ENCODE measurements around the gene AFDN.

The AFDN gene

DNA sequence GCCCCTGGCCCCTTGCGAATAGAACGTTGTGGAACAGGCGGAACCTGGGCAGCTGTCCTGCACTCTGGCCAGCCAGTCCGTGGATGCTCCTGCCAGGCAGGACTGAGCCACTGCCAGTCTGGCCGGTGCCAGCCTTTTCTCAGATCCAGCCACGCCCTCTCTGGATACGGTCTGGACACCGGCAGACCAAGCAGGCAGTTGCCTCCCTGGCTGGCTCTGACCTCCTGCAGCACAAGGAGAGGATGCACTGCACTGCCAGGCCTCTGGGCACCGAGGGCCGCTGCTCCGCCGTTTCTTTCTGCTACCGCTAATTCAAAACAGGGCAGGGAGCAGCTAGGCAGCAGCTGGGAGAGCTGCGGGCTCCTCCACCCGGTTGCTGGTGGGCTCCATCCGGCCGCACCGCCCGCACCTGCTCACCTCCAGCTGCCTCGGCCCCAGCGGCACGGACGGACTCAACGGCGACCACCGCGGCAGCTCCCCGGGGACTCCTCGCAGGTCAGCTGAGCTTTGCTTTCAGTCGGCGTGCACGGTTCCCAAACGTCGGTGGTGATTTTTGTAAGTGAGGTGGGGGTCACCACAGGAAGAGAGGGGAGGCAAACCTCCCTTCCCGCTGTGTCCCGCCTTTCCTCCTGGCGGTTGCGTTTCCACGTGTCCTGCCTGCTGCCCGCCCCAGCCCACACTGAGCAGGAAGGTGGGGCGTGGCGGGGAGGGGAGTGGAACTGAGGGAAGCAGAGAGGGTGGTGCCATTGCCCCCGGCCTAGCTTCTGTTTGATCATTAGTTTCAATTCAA, 30.3 kb upstream of the AFDN start:
- no peak for DNase-seq (ENCODE audit: low read depth, low spot score)

DNA sequence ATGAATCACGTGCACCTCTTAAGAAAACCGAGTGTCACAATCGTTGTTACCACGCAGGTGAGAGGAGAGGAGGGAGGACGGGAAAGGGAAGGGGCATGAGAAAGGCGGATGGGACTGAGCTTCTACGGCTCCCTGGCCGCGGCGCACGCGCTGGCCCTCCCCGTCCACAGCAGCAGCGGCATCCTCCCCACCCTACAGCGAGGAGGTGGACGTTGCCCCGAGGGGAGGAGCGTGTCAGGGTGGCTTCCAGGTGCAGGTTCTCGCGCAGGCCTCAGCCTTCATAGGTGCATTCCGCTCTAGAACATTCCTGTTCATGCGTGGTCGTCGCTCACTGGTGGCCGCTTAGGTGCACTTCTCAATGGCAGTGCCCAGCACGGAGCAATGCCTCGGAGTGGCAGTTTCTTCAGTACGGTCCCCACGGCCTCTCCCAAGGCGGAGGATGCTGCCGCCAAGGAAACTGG, 29.7 kb upstream of the AFDN start:
- DNase-seq (ENCODE audit: low read depth, low spot score) = no peak

DNA sequence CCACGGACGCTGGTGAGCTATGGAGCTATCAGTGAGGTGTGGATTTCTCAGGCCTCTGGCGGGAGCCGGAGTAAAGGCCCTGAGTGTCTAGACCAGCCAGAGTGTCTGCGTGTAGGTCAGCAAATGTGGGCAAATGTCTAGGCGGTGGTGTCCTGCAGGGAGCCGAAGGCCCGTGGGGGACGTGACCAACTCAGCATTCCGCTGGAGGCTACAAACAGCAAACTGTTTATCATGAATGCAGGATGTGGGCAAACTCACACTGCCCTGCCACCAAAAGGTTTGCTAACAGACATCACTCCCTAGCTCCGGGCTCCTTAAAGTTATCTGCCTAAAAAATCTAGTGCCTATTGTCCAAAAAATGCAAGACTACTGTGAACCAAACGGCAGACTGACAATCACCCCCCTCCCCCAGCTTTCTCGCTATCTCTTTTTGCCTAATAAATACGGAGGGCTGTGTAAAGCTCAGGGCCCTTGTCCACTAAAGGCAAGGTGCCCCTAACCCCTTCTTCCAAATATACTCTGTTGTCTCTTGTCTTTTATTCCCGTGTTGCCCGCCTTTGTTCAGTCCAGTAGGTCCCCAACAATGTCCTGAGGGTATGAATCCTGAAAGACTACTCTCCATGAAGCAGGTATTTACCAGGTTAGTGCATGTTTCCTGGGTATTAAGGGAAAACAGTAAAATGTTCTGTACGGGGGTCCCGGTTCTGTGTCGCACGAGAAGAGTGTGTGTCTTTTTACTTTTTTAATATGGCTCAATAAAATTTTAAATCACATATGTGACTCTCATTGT, 29.0 kb upstream of the AFDN start:
- DNase-seq (ENCODE audit: low read depth, low spot score) = no peak

DNA sequence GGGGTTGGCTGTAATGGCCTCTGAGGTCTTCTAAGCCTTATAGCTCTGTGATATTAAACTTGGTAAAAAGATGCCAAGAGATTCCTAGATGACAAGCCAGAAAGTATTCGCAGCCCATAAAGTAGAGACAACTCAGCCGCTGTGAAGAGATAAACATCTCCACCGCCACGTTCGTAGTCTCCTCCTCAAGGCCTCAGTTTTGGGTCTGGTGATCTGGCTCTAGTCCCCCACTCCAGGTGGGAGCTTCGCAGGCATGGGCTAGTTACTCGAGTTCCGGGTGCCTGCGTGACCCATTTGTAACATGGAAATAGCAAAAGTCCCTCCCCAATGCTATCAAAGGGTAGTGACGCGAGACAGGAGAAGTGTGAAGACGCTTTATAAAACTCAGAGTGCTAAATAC, 28.3 kb upstream of the AFDN start:
- no peak for DNase-seq (ENCODE audit: low read depth, low spot score)

DNA sequence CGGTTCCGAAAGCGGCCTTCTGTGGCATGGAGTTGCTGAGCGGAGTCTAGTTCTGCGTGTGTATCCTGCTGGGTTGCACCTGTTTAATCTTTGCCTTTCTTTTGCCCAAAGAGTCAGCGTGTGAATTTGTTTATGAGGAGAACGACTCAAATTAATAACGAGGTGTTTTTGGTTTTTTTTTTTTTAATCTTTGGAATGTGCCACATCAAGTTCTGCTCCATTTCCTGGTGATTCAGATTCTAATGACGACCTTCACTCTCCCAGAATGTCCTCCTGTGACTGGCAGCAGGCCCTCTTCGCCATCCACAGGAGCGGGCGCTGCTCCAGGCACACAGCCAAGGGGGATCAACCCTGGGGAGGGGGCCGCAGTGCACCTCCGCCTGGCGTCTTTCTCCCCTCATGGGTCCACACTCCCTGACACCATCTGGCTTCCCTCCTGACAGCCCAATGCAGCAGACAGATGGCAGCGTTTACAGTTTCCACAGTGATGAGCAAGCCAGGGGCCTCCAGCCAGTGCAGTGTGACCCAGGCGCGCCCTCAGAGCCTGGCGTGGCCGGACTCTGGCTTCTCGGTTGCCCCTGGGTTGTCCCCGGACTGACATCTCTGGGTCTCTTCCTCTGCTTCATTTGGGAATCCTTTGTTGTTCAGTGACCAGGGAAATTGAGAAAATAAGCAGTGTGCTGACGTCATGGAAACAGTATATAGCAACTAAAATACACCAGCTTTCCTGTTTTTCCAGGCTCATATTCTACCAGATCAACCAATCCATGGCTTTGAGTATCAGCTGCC, 27.5 kb upstream of the AFDN start:
- DNase-seq (ENCODE audit: low read depth, low spot score) = no peak

DNA sequence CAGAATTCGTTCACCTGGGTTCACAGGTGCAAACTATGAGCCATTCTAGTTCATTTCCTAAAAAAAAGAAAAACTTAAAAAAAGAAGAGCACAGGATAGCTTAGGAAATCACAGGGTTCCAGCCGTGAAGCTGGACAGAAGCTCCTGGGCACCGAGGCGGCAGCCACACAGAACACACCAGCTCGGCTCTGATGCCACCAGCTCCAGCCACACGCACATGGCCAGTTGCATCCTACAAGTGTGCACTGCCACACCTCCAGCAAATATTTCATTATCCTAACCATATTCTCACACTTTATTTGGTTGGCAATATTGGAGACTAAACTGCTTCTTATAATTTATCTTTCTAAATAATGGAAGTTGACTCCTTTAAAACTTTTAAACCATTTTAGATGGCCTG, 26.2 kb upstream of the AFDN start:
- DNase-seq (ENCODE audit: low read depth, low spot score) = no peak

DNA sequence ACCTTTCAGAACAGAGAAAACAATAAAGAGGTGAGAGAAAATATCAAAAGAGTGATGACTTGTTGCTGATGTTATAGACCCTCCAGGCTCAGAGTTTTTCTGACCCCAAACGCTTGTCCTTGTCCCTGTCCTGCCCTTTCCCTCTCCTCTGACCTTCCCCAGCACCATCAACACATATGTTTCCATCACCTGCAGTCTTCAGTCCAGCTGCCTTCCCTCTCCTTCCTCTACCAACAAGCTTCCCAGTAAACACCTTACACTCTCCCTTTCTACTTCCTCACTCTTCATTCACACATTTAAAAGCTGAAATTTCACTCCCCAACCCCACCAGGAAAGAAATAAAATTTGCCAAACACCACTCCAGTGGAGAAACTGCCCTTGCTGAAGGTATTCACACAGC, 25.4 kb upstream of the AFDN start:
- DNase-seq (ENCODE audit: low read depth, low spot score) = no peak

DNA sequence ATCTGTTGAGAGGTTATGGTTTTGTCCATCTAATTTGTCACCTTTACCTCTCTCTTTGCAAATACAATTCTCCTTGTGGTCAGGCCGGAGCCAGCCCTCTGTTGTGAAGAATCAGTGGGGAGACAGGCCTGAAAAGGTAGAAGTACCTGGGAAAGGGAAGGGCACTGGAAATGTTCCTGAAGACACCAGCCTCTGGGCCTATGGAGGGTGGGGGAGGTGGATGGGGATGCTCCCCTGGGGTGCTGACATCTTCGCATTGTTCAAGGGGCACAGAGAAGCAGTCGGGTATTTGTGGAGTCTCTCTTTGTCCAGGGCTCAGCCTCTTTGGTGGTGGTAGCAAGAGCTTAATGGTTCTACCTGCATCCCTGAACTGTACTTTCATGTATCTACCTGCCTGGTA, 24.4 kb upstream of the AFDN start:
- no peak for DNase-seq (ENCODE audit: low read depth, low spot score)

DNA sequence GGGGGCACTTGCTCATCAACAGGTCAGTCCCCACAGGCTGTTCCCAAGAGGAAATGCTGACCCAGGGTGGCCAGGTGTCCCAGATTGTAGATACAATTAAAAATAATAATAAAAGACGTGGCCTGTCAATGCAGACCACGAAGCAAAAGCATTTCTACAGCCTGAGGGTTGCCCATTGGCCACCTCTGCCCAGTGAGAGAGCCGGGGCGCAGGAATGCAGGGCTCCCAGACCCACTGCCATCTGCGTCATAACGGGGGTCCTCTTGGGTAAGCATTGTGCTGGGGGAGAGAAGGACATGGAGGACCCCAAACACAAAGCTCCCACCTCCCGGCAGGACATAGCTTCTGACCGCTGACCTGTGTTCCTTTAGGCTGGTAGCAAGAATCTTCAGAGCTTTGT, 22.9 kb upstream of the AFDN start:
- DNase-seq (ENCODE audit: low read depth, low spot score) = no peak

DNA sequence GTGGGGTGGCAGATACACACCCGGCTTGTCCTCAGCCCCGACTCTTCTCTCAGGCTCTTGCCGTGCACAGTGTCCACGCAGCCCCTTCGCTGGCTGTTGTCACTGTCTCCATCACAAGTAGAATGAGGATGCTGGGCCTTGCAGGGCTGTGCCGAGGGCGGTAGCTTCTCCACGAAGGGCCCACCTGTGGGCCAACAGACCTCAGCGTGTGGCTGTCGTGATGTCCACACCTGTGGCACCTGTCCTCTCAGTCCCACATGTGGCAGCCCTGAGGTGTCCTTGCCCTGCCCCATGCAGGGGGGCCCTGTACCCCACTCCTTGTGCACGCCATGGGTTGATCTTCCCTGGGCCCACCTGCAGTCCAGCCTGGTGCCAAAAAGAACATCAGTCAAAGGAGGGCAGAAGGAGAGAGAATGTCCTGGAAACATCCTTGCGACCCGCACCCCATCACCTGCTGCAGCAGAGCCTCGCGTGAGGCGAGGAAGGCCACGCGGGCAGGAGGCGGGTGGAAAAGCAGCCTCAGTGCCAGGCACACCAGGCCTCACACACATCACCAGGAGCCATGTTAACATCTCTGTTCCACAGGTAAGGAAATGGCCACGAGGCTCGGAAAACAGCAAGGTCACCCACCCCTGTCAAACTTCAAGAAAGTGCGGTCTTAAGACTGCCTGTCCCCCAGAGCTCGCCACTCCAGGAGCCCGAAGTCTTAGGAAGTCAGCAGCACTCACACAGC, 22.3 kb upstream of the AFDN start:
- DNase-seq (ENCODE audit: low read depth, low spot score) = no peak

DNA sequence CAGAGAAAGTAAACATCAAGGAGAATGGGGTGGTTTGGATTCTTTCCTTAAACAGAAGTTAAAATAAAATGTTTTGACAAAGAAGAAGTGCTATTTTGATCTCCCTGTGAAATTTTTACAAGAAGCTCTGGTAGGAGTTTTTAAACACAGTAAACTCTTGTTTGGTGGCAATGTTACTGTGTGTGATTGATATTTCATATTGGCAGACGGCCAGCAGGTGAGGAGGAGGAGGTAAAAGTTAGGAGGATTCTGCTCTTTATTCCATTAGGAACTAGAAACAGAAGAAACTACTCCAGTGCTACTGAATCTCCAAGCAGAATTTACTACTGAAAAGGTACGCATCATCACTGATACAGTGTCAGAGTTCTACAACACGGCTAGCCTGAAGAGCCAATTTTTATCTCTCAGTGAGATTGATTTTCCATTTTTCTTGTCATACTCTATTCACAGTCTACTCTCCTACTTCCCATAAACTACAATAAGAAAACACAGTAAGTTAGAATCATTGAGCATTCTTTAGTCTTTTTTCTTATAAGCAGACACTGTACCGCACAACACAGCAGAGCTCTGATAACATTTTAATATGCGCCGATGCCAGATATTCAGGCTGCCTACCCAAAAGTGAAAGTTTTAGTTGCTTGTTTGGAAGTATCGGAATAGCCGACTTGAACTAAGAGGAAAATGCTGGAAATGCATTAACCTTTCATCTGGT, 21.2 kb upstream of the AFDN start:
- DNase-seq (ENCODE audit: low read depth, low spot score) = no peak

DNA sequence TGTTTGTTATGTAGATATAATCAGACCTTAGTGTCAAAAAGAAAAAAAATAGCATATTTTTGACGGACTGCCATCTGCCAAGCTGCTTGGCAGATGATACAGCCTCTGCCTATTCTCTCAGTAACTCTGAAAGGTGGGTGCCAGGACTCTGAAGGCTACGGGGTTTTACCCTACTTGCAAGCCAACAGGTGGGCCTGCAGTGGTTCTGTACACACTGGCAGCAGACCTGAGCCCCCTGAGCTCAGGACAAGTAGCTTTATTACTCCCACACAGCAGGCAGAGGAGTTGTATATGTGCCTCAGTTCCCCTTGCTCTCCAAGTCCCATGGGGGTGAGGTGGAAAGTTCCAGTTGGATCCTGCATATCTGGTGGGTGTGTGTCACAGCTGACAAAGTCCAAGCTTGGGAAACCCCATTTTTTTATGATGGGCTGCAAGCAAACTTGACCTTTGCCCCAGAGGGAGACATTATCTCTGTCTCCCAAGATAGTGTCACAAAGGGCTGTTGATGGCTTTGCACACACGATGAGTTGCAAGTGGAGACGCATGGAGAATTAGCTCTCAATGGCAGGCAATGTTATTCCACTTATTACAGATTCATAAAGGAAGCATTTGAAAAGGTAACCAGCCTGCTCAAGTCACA, 20.5 kb upstream of the AFDN start:
- no peak for DNase-seq (ENCODE audit: low read depth, low spot score)

DNA sequence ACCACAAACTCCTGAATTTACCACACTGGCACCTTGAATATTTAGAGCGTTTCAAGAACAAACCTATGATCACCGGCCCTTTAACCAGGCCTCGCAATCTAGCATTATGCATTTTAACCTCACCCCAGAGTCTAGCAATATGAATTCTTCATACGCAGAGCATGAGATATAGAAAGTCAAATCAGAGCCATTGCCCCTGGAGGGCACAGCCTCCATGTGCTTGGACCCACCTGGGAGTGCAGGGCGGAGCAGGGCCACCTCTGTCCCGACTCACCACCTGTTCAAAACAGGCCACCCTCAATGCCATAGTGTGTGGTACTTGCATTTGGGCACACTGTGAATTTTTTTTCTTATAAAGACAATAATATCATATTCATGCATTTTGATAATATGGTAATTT, 19.5 kb upstream of the AFDN start:
- DNase-seq (ENCODE audit: low read depth, low spot score) = no peak

DNA sequence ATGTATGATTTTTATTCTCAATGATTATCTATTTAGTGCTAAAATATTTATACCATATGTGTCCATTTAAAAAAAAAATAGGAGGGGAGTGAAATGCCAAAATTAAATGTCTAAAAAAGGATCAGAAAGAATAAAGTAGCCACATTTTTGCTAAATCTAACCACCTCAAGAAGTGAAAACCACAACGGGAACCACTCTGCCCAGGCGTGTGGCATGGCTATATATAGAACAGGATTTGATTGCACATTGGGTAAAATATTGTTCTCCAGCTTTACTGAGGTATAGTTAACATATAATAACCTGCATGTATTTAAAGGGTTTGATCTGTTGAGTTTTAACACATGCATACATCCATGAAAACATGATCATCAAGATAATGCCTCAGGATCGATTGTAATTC, 19.0 kb upstream of the AFDN start:
- no peak for DNase-seq (ENCODE audit: low read depth, low spot score)

DNA sequence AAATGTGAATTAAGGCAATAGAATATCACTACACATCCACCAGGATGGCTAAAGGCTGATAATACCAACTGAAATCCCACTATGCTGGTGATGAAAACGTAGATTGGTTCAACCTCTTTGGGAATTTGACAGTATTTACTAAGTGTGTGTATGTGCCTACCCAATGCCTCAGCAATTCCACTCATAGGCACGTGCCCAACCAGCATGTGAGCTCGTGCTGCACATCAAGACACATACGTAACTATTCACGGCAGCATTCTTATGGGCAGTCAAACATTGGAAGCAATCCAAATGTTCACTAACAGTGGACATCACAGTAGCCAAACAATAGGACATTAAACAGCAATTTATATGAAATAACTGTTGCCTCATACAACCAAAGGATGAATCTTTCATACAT, 15.7 kb upstream of the AFDN start:
- no peak for DNase-seq (ENCODE audit: low read depth, low spot score)

DNA sequence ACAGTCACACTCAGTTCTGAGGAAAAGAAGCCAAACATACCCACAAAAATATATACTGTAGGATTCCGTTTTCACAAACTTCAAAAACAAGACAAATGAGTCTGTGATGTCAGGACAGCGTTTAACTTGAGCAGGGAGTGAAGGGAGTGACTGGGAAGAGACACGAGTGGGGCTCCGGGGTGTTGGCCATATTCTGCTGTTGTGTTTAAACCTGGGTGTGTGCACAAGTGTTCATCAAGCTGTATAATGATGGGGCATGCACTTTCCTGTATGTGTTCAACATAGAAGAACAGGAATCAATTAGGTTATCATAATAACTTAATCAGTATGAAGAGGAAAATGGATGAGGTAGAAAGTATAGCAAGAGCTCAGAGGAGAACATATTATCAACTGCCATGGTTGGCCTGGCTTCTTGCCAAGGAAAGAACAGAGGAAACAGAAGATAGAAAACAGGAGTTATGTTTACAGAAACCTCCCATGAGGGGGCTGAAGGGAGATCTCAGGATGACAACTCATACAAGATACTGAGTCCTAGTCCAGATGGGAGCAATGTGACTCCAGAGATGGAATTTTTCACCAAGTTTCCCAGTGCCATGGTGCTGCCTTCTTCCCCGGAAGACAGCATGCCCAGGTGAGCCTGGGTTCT, 15.1 kb upstream of the AFDN start:
- no peak for DNase-seq (ENCODE audit: low read depth, low spot score)

DNA sequence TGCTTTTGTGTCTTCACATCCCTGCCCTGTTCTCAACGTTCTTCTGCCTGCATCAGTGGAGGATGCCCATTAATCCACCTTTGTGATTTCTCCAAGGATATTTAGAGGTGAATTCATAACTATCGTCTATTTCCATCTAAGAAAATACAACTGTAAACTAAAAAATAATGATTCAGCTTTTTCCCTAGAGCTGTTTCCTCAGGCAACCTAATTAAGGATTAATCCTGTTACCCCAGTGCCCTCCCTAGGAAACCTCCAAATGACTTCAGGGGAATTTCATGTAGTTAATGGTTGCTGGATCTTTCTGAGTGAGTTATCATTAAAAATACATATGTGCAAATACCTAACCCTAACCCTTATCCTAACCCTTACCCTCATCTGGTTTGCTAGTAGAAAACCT, 14.6 kb upstream of the AFDN start:
- DNase-seq (ENCODE audit: low read depth, low spot score) = no peak

DNA sequence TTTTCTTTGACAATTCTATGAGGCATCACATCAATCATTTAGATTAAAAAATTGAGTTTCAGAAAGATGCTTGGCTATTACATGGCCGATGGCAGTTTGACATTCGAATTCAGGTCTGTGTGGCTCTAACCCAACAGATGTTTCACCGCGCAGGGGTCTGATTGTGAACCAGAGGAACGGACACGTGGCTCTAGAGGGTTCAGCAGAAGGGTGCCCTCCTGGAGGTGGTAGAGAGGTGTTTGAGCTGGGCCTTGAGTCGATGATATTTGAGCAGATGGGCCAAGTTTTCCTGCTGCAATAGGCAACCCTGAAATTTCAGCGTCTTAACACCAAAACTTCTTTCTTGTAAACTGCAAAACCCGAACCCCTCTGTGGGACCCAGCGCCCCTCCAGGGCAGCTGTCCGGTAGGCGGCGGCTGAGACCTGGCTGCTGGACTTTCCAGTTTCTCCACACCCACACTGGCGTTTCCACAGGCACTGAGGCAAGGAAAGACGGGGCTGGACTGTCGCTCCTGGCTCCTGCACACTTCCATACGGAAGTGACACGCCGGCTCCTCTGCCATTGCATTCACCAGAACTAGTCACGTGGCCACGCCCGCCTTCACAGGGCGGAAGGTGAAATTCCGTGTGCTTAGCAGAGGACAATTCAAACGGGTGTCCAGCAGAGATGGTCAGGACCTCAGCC, 11.3 kb upstream of the AFDN start:
- no peak for DNase-seq (ENCODE audit: low read depth, low spot score)

DNA sequence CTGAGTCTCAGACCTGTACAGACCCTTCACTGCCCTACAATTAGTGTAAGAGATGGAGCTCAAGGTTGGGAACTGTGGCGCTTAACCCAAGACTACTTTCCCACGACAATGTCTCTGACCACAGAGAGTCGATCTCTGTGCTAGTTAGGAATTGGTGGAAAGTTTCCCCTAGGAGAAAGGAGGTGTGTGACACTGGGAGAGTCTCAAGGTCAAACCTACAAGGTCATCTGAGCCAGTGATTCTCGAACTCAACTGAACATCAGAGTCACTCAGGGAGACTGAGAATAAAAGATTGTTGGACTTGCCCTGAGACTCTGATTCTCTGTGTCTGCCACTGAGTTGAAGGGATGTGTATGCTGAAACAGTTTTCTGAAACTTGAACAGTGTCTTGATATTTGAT, 9.7 kb upstream of the AFDN start:
- DNase-seq (ENCODE audit: low read depth, low spot score) = no peak
